IMR-90 (cell line): ENCODE measurements around the gene DMRT1. TPM values are rescaled to one million over a fixed set of nuclear protein-coding genes. Genes with fewer than 3 reads are reported as not detected.

Experiments used
- ATAC-seq: fragments of 200-7000 bp; cut with Tn5 transposase; 2 replicates; pipeline ENCODE4 v1.9.1; 2020; ENCODE audit warnings: low read depth, mild to moderate bottlenecking, moderate library complexity
- BruUV-seq: library from RNA; stranded (reverse); fragments of 400-500 nt; replicated peaks from 2 replicates; lab custom pipeline; 2021; lab: Mats Ljungman, UMichigan
- CTCF ChIA-PET: fragments of 300-600 bp; formaldehyde crosslinking; extraction: SDS; loops from one replicate; lab custom pipeline; 2021; ENCODE audit warnings: antibody characterized with exemption; lab: Yijun Ruan, JAX
- POLR2A ChIA-PET: fragments of 300-600 bp; sonication (Branson Sonifier 250); formaldehyde crosslinking; loops from one replicate; lab custom pipeline; 2022; ENCODE audit warnings: antibody characterized with exemption; ENCODE audit not compliant: unreplicated experiment; lab: Charles Lee
- DNase-seq: peaks from one replicate; pipeline ENCODE4 v3.0.0; 2013
- H2AFZ ChIP-seq: replicated peaks from 2 replicates; pipeline ENCODE3; 2013; ENCODE audit warnings: low read length, mild to moderate bottlenecking; ENCODE audit not compliant: poor library complexity
- H2AK5ac ChIP-seq: 2 replicates; pipeline ENCODE4 v1.6.1; 2013; ENCODE audit warnings: low read depth, low read length, inconsistent platforms
- H2AK9ac ChIP-seq: replicated peaks from 2 replicates; pipeline ENCODE3; 2013; ENCODE audit warnings: mild to moderate bottlenecking, low read depth, low read length, moderate library complexity; ENCODE audit not compliant: poor library complexity
- H2BK120ac ChIP-seq: 2 replicates; pipeline ENCODE4 v1.6.1; 2013; ENCODE audit warnings: low read depth, low read length, inconsistent platforms
- H2BK15ac ChIP-seq: 3 replicates; pipeline ENCODE4 v1.6.1; 2013; ENCODE audit warnings: low read depth, low read length, inconsistent platforms
- H2BK20ac ChIP-seq: 2 replicates; pipeline ENCODE4 v1.6.1; 2013; ENCODE audit warnings: low read depth, mild to moderate bottlenecking, inconsistent platforms, low read length, moderate library complexity
- H2BK5ac ChIP-seq: 2 replicates; pipeline ENCODE4 v1.6.1; 2013; ENCODE audit warnings: mild to moderate bottlenecking, low read depth, low read length, inconsistent platforms; ENCODE audit not compliant: poor library complexity, severe bottlenecking
- H3K14ac ChIP-seq: replicated peaks from 2 replicates; pipeline ENCODE4 v1.6.1; 2013; ENCODE audit warnings: low read depth, low read length, inconsistent platforms
- H3K18ac ChIP-seq: 2 replicates; pipeline ENCODE4 v1.6.1; 2013; ENCODE audit warnings: low read depth, low read length, control low read depth
- H3K23ac ChIP-seq: 2 replicates; pipeline ENCODE4 v1.6.1; 2013; ENCODE audit warnings: low read depth, low read length, inconsistent platforms
- H3K27ac ChIP-seq: 2 replicates; pipeline ENCODE4 v1.5.1; 2013; ENCODE audit warnings: mild to moderate bottlenecking, control low read depth, low read length; ENCODE audit not compliant: insufficient read depth
- H3K27me3 ChIP-seq: 2 replicates; pipeline ENCODE4 v1.6.1; 2013; ENCODE audit warnings: low read length; ENCODE audit not compliant: control insufficient read depth, insufficient read depth
- H3K36me3 ChIP-seq: 2 replicates; pipeline ENCODE4 v1.6.1; 2013; ENCODE audit warnings: low read length, mixed read lengths; ENCODE audit not compliant: control insufficient read depth, insufficient read depth
- H3K4ac ChIP-seq: 2 replicates; pipeline ENCODE4 v1.6.1; 2013; ENCODE audit warnings: low read depth, low read length, inconsistent platforms
- H3K4me1 ChIP-seq: 2 replicates; pipeline ENCODE4 v1.6.1; 2013; ENCODE audit warnings: low read length, mixed read lengths; ENCODE audit not compliant: control insufficient read depth, insufficient read depth
- H3K4me2 ChIP-seq: 2 replicates; pipeline ENCODE4 v1.6.1; 2013; ENCODE audit warnings: low read depth, mild to moderate bottlenecking, control low read depth, low read length, moderate library complexity
- H3K4me3 ChIP-seq: 2 replicates; pipeline ENCODE4 v1.5.1; 2013; ENCODE audit warnings: low read depth, mild to moderate bottlenecking, control low read depth, low read length, moderate library complexity; ENCODE audit not compliant: insufficient read depth
- H3K56ac ChIP-seq: 2 replicates; pipeline ENCODE4 v1.6.1; 2013; ENCODE audit warnings: low read length, inconsistent platforms; ENCODE audit not compliant: insufficient read depth; ENCODE audit errors: extremely low read depth
- H3K79me1 ChIP-seq, 2 experiments: 2 replicates each; pipeline ENCODE4 v1.6.1; 2013; ENCODE audit warnings: low read length in 2 of 2, inconsistent platforms in 1 of 2, low read depth in 1 of 2
- H3K9ac ChIP-seq: 2 replicates; pipeline ENCODE4 v1.6.1; 2013; ENCODE audit warnings: low read depth, low read length, control low read depth
- H3K9me1 ChIP-seq: 2 replicates; pipeline ENCODE4 v1.6.1; 2013; ENCODE audit warnings: low read length, inconsistent platforms; ENCODE audit not compliant: insufficient read depth
- H3K9me3 ChIP-seq: 2 replicates; pipeline ENCODE4 v1.6.1; 2013; ENCODE audit warnings: low read length; ENCODE audit not compliant: control insufficient read depth, insufficient read depth
- H4K20me1 ChIP-seq: 2 replicates; pipeline ENCODE4 v1.6.1; 2013; ENCODE audit warnings: low read length, inconsistent platforms; ENCODE audit not compliant: insufficient read depth
- H4K5ac ChIP-seq: 2 replicates; pipeline ENCODE4 v1.6.1; 2013; ENCODE audit warnings: mild to moderate bottlenecking, low read depth, low read length, control low read depth
- H4K8ac ChIP-seq, 2 experiments: 2 replicates each; pipeline ENCODE4 v1.6.1; 2013; ENCODE audit warnings: low read depth in 2 of 2, low read length in 2 of 2, control low read depth in 1 of 2, inconsistent platforms in 1 of 2
- H4K91ac ChIP-seq: 2 replicates; pipeline ENCODE4 v1.6.1; 2013; ENCODE audit warnings: low read depth, low read length, inconsistent platforms; ENCODE audit not compliant: insufficient read depth
- BHLHE40 ChIP-seq: fragments of 150-350 bp; IDR thresholded peaks from 2 replicates; pipeline ENCODE4 v1.6.1; 2016; ENCODE audit warnings: mild to moderate bottlenecking, low read depth, low read length
- CEBPB ChIP-seq: IDR thresholded peaks from 2 replicates; pipeline ENCODE4 v1.6.1; 2012; ENCODE audit warnings: low read depth, low read length, improper control_type of control experiment
- CHD1 ChIP-seq: IDR thresholded peaks from 2 replicates; pipeline ENCODE4 v1.6.1; 2012; ENCODE audit warnings: low read depth, low read length, improper control_type of control experiment
- CTCF ChIP-seq: conservative IDR thresholded peaks from 2 replicates; pipeline ENCODE4 v1.5.1; 2012; ENCODE audit warnings: mild to moderate bottlenecking, low read depth, low read length, improper control_type of control experiment
- FOS ChIP-seq: fragments of 150-350 bp; IDR thresholded peaks from 2 replicates; pipeline ENCODE4 v1.6.1; 2016; ENCODE audit warnings: low read depth, low read length
- MAFK ChIP-seq: IDR thresholded peaks from 2 replicates; pipeline ENCODE4 v1.6.1; 2012; ENCODE audit warnings: low read depth, low read length, improper control_type of control experiment
- MAZ ChIP-seq: IDR thresholded peaks from 2 replicates; pipeline ENCODE4 v1.6.1; 2012; ENCODE audit warnings: low read depth, mild to moderate bottlenecking, low read length, improper control_type of control experiment, moderate library complexity, borderline replicate concordance
- NFE2L2 ChIP-seq: fragments of 150-350 bp; IDR thresholded peaks from 2 replicates; pipeline ENCODE4 v1.6.1; 2016; ENCODE audit warnings: low read depth, mild to moderate bottlenecking, low read length
- POLR2A ChIP-seq: IDR thresholded peaks from 2 replicates; pipeline ENCODE4 v1.6.1; 2012; ENCODE audit warnings: mild to moderate bottlenecking, low read depth, low read length
- RAD21 ChIP-seq: IDR thresholded peaks from 2 replicates; pipeline ENCODE4 v1.6.1; 2012; ENCODE audit warnings: low read length, improper control_type of control experiment
- RCOR1 ChIP-seq: IDR thresholded peaks from 2 replicates; pipeline ENCODE4 v1.6.1; 2012; ENCODE audit warnings: mild to moderate bottlenecking, low read length, improper control_type of control experiment; ENCODE audit not compliant: insufficient replicate concordance
- RFX5 ChIP-seq: IDR thresholded peaks from 2 replicates; pipeline ENCODE4 v1.8.0; 2012; ENCODE audit warnings: low read depth, mild to moderate bottlenecking, low read length, moderate library complexity
- SMC3 ChIP-seq: fragments of 150-350 bp; IDR thresholded peaks from 2 replicates; pipeline ENCODE4 v1.6.1; 2016; ENCODE audit warnings: low read depth, mild to moderate bottlenecking, antibody characterized with exemption, low read length, moderate library complexity
- WGBS, 2 experiments: methylation state at CpG; one replicate each; pipeline versions ENCODE4 v1.1.5 to v1.1.7; 2013; ENCODE audit warnings: missing lambda C conversion rate in 2 of 2; ENCODE audit not compliant: insufficient read length in 1 of 2; ENCODE audit errors: extremely low coverage in 2 of 2; 5-methylcytosine and 5-hydroxymethylcytosine counted together
- dilution Hi-C: fragments of 300-500 bp; cut with HindIII; formaldehyde crosslinking; loops from one replicate; pipeline ENCODE4 v1.14.3; 2018; ENCODE audit warnings: low sequenced_read_pairs; ENCODE audit not compliant: unreplicated experiment
- in situ Hi-C: fragments of 300-500 bp; cut with MboI; formaldehyde crosslinking; loops from 3 replicates; pipeline ENCODE4 v1.14.3; 2019; ENCODE audit warnings: low sequenced_read_pairs, inconsistent platforms, mixed read lengths
- intact Hi-C: fragments of 100-400 bp; cut with micrococcal nuclease; formaldehyde crosslinking; loops from 2 replicates; pipeline ENCODE4 v1.10.0; 2022
- polyA plus RNA-seq, 3 experiments: library from polyadenylated mRNA; depleted of rRNA; stranded (reverse); fragments of >200 nt; gene quantifications; 2 replicates each; pipeline ENCODE4 v1.2.3, GENCODE V29; 2012; ENCODE audit warnings: low replicate concordance in 1 of 3
- total RNA-seq: library from RNA; depleted of rRNA; stranded (reverse); fragments of >200 nt; gene quantifications from 2 replicates; pipeline ENCODE4 v1.2.3, GENCODE V29; 2012
- TF ChIP-seq, protein P1 (sequence below): fragments of 150-350 bp; IDR thresholded peaks from 2 replicates; pipeline ENCODE4 v1.6.1; 2017; ENCODE audit warnings: mild to moderate bottlenecking, antibody characterized with exemption, low read length, low read depth
- TF ChIP-seq, protein P2 (sequence below): fragments of 150-350 bp; IDR thresholded peaks from 2 replicates; pipeline ENCODE4 v1.6.1; 2016; ENCODE audit warnings: low read depth, mild to moderate bottlenecking, low read length, moderate library complexity, borderline replicate concordance

Gene DMRT1
- total and polyA plus RNA-seq, 2 of the 4 experiments (the other 2 are of a cell fraction): not detected

GRCh38 chr9:859251-859650 lies 17.8 kb downstream of the DMRT1 start:
- no peak overlapping the region for H3K14ac ChIP-seq
- ChIA-PET POLR2A (no interaction called here), CTCF (no interaction called here)
- no peak overlapping the region for H4K91ac ChIP-seq
- H3K9me1 ChIP-seq: no peaks in the 10 kb centered on the region
- DNase-seq: no peak
- intact Hi-C loops (no loop called here), in situ Hi-C loops (no loop called here), dilution Hi-C loops (no loop called here)
- no TSS peak for BruUV-seq
- ATAC-seq: no peak
- no peak overlapping the region for H4K5ac ChIP-seq
- H4K8ac ChIP-seq: no peak overlapping the region
- H3K23ac ChIP-seq: no peak overlapping the region
- H3K9me3 ChIP-seq: no peaks in the 10 kb centered on the region
- no peak overlapping the region for H3K9ac ChIP-seq
- H2BK15ac ChIP-seq: no peak overlapping the region
- H2AFZ ChIP-seq: no peak overlapping the region
- no peak for TF ChIP-seq RFX5
- no peak for TF ChIP-seq CEBPB
- TF ChIP-seq BHLHE40: no peak
- TF ChIP-seq, protein P1, sequence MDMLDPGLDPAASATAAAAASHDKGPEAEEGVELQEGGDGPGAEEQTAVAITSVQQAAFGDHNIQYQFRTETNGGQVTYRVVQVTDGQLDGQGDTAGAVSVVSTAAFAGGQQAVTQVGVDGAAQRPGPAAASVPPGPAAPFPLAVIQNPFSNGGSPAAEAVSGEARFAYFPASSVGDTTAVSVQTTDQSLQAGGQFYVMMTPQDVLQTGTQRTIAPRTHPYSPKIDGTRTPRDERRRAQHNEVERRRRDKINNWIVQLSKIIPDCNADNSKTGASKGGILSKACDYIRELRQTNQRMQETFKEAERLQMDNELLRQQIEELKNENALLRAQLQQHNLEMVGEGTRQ: no peak
- TF ChIP-seq MAZ: no peak
- TF ChIP-seq MAFK: no peak
- no peak for TF ChIP-seq CHD1
- TF ChIP-seq RCOR1: no peak
- TF ChIP-seq NFE2L2: no peak
- no peak for TF ChIP-seq POLR2A
- no peak for TF ChIP-seq CTCF
- TF ChIP-seq RAD21: no peak
- no peak for TF ChIP-seq FOS
- TF ChIP-seq, protein P2, sequence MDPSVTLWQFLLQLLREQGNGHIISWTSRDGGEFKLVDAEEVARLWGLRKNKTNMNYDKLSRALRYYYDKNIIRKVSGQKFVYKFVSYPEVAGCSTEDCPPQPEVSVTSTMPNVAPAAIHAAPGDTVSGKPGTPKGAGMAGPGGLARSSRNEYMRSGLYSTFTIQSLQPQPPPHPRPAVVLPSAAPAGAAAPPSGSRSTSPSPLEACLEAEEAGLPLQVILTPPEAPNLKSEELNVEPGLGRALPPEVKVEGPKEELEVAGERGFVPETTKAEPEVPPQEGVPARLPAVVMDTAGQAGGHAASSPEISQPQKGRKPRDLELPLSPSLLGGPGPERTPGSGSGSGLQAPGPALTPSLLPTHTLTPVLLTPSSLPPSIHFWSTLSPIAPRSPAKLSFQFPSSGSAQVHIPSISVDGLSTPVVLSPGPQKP: no peak
- no peak for TF ChIP-seq SMC3
- H3K79me1 ChIP-seq: no peaks in the 10 kb centered on the region
- H3K4me3 ChIP-seq: no peak overlapping the region
- H3K4me2 ChIP-seq: no peak overlapping the region
- H3K27me3 ChIP-seq: no peaks in the 10 kb centered on the region
- H3K4me1 ChIP-seq: no peaks in the 10 kb centered on the region
- WGBS, 2 experiments: no CpG with 5 or more reads among the region's 6 CpGs
- no peak overlapping the region for H2AK5ac ChIP-seq
- H3K27ac ChIP-seq: no peak overlapping the region
- H4K20me1 ChIP-seq: no peaks in the 10 kb centered on the region
- H3K4ac ChIP-seq: no peak overlapping the region
- no peak overlapping the region for H2AK9ac ChIP-seq
- H3K56ac ChIP-seq: no peak overlapping the region
- no peak overlapping the region for H2BK120ac ChIP-seq
- H3K18ac ChIP-seq: no peak overlapping the region
- no peak overlapping the region for H2BK5ac ChIP-seq
- no peak overlapping the region for H2BK20ac ChIP-seq
- H3K36me3 ChIP-seq: no peaks in the 10 kb centered on the region
